ENCODE results near the gene ZNF546.

- TF ChIP-seq CTCF (IDR thresholded peaks at IDR 0.05) (no peak), ZFX (IDR thresholded peaks at IDR 0.05; ENCODE audit: borderline replicate concordance) (no peak)
Observed at GRCh38 chr19:39997638-39998216, 867 bp downstream of the ZNF546 start.

Data from 22Rv1 (cell line).